GM12801 (cell line): ENCODE data around the gene NWD2.

Source experiments
- TF ChIP-seq, protein P1 (sequence below): IDR thresholded peaks from one replicate; pipeline ENCODE4 v1.5.1; 2011; ENCODE audit warnings: control low read depth; ENCODE audit not compliant: insufficient read length; ENCODE audit errors: extremely low read depth

NWD2 gene

GRCh38 chr4:37244583-37245390, at the start of gene NWD2:
Gene NWD2, plus strand, starts transcription at chr4:37244743. Its CDS starts 325 bp downstream, at chr4:37245068.
- TF ChIP-seq, protein P1, sequence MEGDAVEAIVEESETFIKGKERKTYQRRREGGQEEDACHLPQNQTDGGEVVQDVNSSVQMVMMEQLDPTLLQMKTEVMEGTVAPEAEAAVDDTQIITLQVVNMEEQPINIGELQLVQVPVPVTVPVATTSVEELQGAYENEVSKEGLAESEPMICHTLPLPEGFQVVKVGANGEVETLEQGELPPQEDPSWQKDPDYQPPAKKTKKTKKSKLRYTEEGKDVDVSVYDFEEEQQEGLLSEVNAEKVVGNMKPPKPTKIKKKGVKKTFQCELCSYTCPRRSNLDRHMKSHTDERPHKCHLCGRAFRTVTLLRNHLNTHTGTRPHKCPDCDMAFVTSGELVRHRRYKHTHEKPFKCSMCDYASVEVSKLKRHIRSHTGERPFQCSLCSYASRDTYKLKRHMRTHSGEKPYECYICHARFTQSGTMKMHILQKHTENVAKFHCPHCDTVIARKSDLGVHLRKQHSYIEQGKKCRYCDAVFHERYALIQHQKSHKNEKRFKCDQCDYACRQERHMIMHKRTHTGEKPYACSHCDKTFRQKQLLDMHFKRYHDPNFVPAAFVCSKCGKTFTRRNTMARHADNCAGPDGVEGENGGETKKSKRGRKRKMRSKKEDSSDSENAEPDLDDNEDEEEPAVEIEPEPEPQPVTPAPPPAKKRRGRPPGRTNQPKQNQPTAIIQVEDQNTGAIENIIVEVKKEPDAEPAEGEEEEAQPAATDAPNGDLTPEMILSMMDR = no peak

DNA sequence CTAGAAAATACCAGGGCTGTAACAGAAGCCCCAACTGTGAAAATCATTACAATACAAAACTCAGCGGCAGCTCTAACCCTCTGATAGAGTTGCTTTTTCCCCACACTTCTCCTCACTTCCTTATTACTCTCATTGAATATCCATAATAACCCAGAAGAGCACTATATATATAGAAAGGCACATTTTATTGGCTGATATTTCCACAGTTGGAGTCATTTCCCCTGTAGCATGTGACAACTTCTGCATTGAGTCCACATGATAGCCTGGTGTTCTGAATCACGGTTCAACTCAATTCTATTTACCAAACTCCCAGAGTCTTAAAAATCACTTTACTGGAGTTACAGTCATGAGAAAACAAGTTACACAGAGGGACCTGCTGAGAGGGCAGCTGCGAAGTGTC, 46.6 kb upstream of the NWD2 start:
- TF ChIP-seq, protein P1 = no peak

- TF ChIP-seq, protein P1 = no peak
Observed at GRCh38 chr4:37216209-37216608, 28.3 kb upstream of the NWD2 start.

GRCh38 chr4:37219242-37219641, 25.3 kb upstream of the NWD2 start:
- TF ChIP-seq, protein P1 = no peak

DNA sequence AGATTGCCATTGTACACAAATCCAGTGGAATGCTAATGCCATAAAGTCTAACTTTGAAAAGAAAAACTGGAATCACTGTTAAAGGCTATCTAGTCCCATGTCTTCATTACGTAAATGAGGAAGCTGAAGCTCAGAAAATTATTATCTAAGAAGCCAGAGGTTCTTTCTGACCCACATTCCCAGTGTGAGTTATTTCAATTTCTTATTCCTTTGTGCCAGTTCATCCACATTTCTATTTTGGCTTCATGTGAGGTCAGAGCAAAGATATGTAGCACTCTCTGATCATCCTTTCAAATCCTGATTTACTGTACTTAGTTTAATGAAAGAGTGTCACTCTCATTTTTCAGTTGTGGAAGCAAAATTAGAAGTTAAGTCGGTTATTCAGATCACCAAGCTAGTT, 24.6 kb upstream of the NWD2 start:
- TF ChIP-seq, protein P1 = no peak

DNA sequence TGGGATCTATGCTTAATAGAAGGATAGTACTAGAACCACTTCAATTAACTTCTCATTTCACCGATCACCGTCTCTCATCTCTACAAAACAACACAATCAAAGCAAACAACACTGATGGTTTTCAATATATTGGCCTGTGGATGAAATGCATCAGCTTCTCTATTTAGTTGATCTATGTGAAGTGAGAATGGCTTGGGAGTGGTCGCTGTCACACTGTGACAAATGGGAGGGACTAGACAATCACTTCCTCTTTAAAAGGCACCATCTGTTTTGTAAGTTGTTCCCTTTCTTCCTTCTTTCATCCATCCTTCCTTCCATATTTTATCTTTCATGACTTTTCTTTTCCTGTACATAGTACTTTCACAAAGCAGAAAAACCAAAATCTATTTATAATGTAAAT, 23.9 kb upstream of the NWD2 start:
- TF ChIP-seq, protein P1 = no peak

- TF ChIP-seq, protein P1 = no peak
Observed at GRCh38 chr4:37223732-37224131, 20.8 kb upstream of the NWD2 start.
